ENCODE data around the gene TPI1. TPM values are rescaled to one million over a fixed set of nuclear protein-coding genes. Genes with fewer than 3 reads are reported as not detected.
A peak's percentile ranks its signal among the peaks of the same experiment; 100 is the strongest.
"Not testable (repeated sequence)": the region's sequence is repeated elsewhere in the genome, so short reads cannot be mapped to it uniquely, and the experiment has no call there.

Gene TPI1
- total RNA-seq, 6 experiments from 2014 or later = 265 to 400 (median 331) TPM

- Histone ChIP-seq H3K9me3 (no peaks in the 10 kb centered on the region), H3K36me3 (peaks cover 0 to 22% (median 12%) of the 10 kb centered on the region in 4 donors), H3K27me3 (no peaks in the 10 kb centered on the region), H3K4me1 (peaks cover 0 to 38% (median 12%) of the 10 kb centered on the region in 4 donors), H3K27ac (peak overlapping the region in 1 of 3 donors; percentile 93), H3K4me3 (peak overlapping the region in 2 of 3 donors; percentile 93 to 96)
- TF ChIP-seq CTCF (IDR thresholded peaks at IDR 0.05) = peak; percentile 85 to 96 (median 94)
- TF ChIP-seq POLR2A (IDR thresholded peaks at IDR 0.05) = no peak
- WGBS (ENCODE audit: insufficient coverage, low coverage, low lambda C conversion rate, missing lambda C conversion rate) = 14% methylated on average over 9 of the region's 12 CpGs
- ATAC-seq (peak in 3 of 4 donors; percentile 9 to 17 (median 10)), DNase-seq (peak; percentile 71 to 81 (median 77))
- intact Hi-C loops (cut with DNase I) = no loop called here
Observed at GRCh38 chr12:6869049-6870021, 2.0 kb downstream of the TPI1 start.

GRCh38 chr12:6870304-6870703 is 3.0 kb downstream of the TPI1 start:
- intact Hi-C loops (cut with DNase I); H3K27ac ChIP-seq; ATAC-seq; H3K9me3 ChIP-seq; H3K27me3 ChIP-seq; H3K4me3 ChIP-seq: not testable (repeated sequence)
- peak in 1 of 3 donors; percentile 11 for DNase-seq
- Histone ChIP-seq H3K4me1 (peaks cover 0 to 38% (median 12%) of the 10 kb centered on the region in 4 donors), H3K36me3 (peaks cover 0 to 22% (median 12%) of the 10 kb centered on the region in 4 donors)
- 0% methylated on average over 1 of the region's 4 CpGs for WGBS (ENCODE audit: insufficient coverage, low coverage, low lambda C conversion rate, missing lambda C conversion rate)

GRCh38 chr12:6871052-6871957 is 4.0 kb downstream of the TPI1 start:
- Histone ChIP-seq H3K27ac (peak overlapping the region in 1 of 3 donors; percentile 59), H3K4me3 (peak overlapping the region in 1 of 3 donors; percentile 70), H3K36me3 (peaks cover 0 to 22% (median 12%) of the 10 kb centered on the region in 4 donors), H3K27me3 (no peaks in the 10 kb centered on the region), H3K9me3 (no peaks in the 10 kb centered on the region), H3K4me1 (peaks cover 0 to 38% (median 12%) of the 10 kb centered on the region in 4 donors)
- ATAC-seq (peak in 1 of 4 donors; percentile 2), DNase-seq (peak in 2 of 3 donors; percentile 54 to 55)
- TF ChIP-seq CTCF (IDR thresholded peaks at IDR 0.05) (no peak), POLR2A (IDR thresholded peaks at IDR 0.05) (no peak)
- intact Hi-C loops (cut with DNase I) = no loop called here
- 61% methylated on average over 6 of the region's 12 CpGs for WGBS (ENCODE audit: insufficient coverage, low coverage, low lambda C conversion rate, missing lambda C conversion rate)

GRCh38 chr12:6872073-6873048 is 5.0 kb downstream of the TPI1 start:
- peak; percentile 85 to 99 (median 98) for TF ChIP-seq CTCF (IDR thresholded peaks at IDR 0.05)
- no peak for TF ChIP-seq POLR2A (IDR thresholded peaks at IDR 0.05)
- intact Hi-C loops (cut with DNase I) = no loop called here
- Histone ChIP-seq H3K27ac (peak overlapping the region; percentile 19 to 77 (median 59)), H3K27me3 (no peaks in the 10 kb centered on the region), H3K4me1 (peaks cover 0 to 32% (median 9%) of the 10 kb centered on the region in 4 donors), H3K4me3 (peak overlapping the region; percentile 70 to 89 (median 75)), H3K9me3 (no peaks in the 10 kb centered on the region), H3K36me3 (peaks cover 0 to 22% (median 12%) of the 10 kb centered on the region in 4 donors)
- peak; percentile 67 to 71 (median 68) for ATAC-seq
- 1% methylated on average over 18 of the region's 40 CpGs for WGBS (ENCODE audit: insufficient coverage, low coverage, low lambda C conversion rate, missing lambda C conversion rate)
- peak; percentile 86 to 89 (median 88) for DNase-seq

All from right lobe of liver (tissue), 6 donors.